Left ventricle myocardium superior (tissue), 1 donor: ENCODE measurements around the gene BRK1. TPM values are rescaled to one million over a fixed set of nuclear protein-coding genes. Genes with fewer than 3 reads are reported as not detected.
"Not testable (repeated sequence)": the region's sequence is repeated elsewhere in the genome, so short reads cannot be mapped to it uniquely, and the experiment has no call there.

Experiments
- ATAC-seq: fragments of 200-7000 bp; cut with Tn5 transposase; one replicate; pipeline ENCODE4 v1.9.1; 2020; ENCODE audit warnings: mild to moderate bottlenecking, moderate library complexity
- DNase-seq: peaks from one replicate; pipeline ENCODE4 v3.0.0-alpha.2; 2020
- intact Hi-C: fragments of 100-400 bp; cut with micrococcal nuclease; formaldehyde crosslinking; loops from one replicate; pipeline ENCODE4 v1.11.0; 2022
- total RNA-seq: library from RNA; stranded (reverse); fragmentation: NEBNext Ultra II Directional; extraction: Animal tissue kit (Norgen Biotek cat#: 25700); gene quantifications from one replicate; pipeline ENCODE4 v1.2.1, GENCODE V29; 2021
- donor health status: DM: no; HTN: yes; CAD: no; lungs with severe emphysema.

The BRK1 gene
- total RNA-seq, 1 donor from 2014 or later = 96.2 TPM

DNA sequence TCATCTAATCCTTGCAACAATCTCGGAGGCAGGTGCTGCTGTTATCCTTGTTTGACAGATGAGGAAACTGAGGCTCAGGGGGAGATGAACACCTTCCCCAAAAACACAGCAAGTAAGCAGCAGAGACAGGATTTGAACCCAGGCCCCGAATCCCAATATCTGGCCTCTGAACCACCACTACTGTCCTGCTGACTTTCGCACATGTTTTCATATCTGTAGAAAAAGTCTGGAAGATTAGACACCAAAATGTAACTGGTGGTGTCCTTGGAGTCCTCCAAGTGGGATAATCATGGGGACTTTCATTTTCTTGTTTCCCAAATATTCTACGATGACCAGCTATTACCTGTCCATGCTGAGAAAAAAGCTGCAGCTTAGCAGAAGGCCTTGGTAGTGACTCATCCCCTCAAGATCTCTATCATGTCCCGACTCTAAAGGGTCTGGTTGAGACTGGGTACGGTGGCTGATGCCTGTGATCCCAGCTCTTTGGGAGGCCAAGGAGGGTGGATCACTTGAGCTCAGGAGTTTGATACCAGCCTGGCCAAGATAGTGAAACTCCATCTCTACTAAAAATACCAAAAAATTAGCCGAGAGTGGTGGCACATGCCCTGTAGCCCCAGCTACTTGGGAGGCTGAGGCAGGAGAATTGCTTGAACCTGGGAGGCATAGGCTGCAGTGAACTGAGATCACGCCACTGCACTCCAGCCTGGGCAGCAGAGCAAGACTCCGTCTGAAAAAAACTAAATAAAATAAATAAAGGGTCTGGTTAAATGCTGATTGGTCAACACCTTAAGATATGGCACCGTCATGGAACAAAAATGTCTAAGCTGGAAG, 57.8 kb downstream of the BRK1 start:
- no peak for DNase-seq
- intact Hi-C loops = no loop called here
- ATAC-seq = no peak

DNA sequence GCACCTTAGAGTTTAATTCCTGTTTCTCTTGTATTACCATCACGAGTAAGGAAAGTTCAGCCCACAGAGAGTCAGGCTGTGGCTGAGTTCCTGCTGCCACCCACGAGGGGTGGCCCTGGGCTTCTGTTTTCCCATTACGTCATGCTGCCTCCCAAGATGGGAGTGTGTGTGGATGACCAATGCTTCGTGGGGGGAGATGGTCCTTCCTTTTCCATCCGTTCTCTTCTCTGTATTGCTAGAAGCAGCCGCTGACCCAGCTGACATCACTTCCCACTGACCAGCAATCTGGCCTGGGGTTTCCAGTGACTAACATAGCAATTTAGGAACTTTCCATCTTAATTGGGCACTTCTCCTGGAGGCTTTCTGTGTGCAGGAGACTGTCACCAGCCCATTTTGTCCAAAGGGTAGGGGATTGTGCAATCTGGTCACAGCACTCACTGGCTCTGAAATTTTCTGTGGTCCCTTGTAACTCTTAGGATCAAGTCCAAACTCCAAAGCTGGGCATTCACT, 58.5 kb downstream of the BRK1 start:
- DNase-seq (peak; percentile 67), ATAC-seq (peak; percentile 95)
- intact Hi-C loops = no loop called here

DNA sequence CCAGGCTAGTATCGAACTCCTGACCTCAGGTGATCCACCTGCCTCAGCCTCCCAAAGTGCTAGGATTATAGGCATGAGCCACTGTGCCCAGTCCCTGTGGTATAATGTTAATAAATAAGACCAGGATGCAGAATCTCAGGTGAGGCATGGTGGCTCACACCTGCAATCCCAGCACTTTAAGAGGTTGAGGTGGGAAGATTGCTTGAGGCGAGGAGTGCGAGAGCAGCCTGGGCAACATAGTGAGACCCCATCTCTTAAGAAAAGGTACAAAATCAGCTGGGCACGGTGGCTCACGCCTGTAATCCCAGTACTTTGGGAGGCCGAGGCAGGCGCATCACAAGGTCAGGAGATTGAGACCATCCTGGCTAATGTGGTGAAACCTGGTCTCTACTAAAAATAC, 59.9 kb downstream of the BRK1 start:
- ATAC-seq, intact Hi-C loops: not testable (repeated sequence)

DNA sequence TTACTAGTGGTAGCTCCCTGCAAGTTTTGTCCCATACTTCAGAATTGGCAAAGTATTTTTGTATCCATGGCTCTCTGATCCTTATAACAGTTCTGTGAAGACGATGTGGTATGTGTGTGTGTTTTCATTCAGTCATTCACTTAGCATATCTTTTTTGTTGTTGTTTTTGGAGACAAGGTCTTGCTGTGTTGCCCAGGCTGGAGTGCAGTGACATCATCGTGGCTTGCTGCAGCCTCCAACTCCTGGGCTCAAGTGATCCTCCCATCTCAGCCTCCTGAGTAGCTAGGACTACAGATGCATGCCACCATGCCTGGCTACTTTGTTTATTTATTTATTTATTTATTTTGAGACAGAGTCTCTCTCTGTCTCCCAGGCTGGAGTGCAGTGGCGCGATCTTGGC, 60.7 kb downstream of the BRK1 start:
- intact Hi-C loops, DNase-seq, ATAC-seq: not testable (repeated sequence)

More for the DNA sequence above, 59.9 kb downstream of the BRK1 start:
- DNase-seq = not testable (repeated sequence)

Other genes with a start within 250 kb of the BRK1 start
- 2.5 TPM for gene CIDEC, start 235.4 kb upstream of the BRK1 start, total RNA-seq
- gene JAGN1, start 225.1 kb upstream of the BRK1 start, total RNA-seq = 18.4 TPM
- gene IL17RE, start 212.8 kb upstream of the BRK1 start, total RNA-seq = 0.45 TPM
- 36.0 TPM for gene IL17RC, start 198.6 kb upstream of the BRK1 start, total RNA-seq
- 62.7 TPM for gene CRELD1, start 181.8 kb upstream of the BRK1 start, total RNA-seq
- gene PRRT3, start 163.3 kb upstream of the BRK1 start, total RNA-seq = 0.35 TPM
- 78.1 TPM for gene EMC3, start 128.8 kb upstream of the BRK1 start, total RNA-seq
- gene FANCD2, start 89.2 kb upstream of the BRK1 start, total RNA-seq = 1.6 TPM
- gene FANCD2OS, start 7.4 kb upstream of the BRK1 start, total RNA-seq = not detected
- 11.1 TPM for gene VHL, start 26.1 kb downstream of the BRK1 start, total RNA-seq
- gene IRAK2, start 49.2 kb downstream of the BRK1 start, total RNA-seq = 1.3 TPM
- 17.0 TPM for gene TATDN2, start 132.8 kb downstream of the BRK1 start, total RNA-seq
- gene GHRL, start 177.3 kb downstream of the BRK1 start, total RNA-seq = not detected
- gene SEC13, start 205.4 kb downstream of the BRK1 start, total RNA-seq = 54.9 TPM